Astrocyte (in vitro differentiated cells and primary cell): ENCODE data around the gene UQCC2. TPM values are rescaled to one million over a fixed set of nuclear protein-coding genes. Genes with fewer than 3 reads are reported as not detected.

ENCODE experiments used
- DNase-seq: peaks from one replicate; pipeline ENCODE4 v3.0.0-alpha.2; 2010; ENCODE audit warnings: low read depth
- FAIRE-seq: peaks from 2 replicates; lab custom pipeline; 2011; peaks lifted over from hg19 to GRCh38; lab: Jason Lieb, UNC
- H2AFZ ChIP-seq: 2 replicates; pipeline ENCODE4 v1.6.0; 2012; ENCODE audit warnings: low read depth, low read length, inconsistent platforms
- H3K27ac ChIP-seq: 2 replicates; pipeline ENCODE4 v1.5.1; 2011; ENCODE audit warnings: low read depth, low read length, inconsistent platforms
- H3K27me3 ChIP-seq: 2 replicates; pipeline ENCODE4 v1.6.0; 2011; ENCODE audit warnings: low read length, inconsistent platforms; ENCODE audit not compliant: insufficient read depth
- H3K36me3 ChIP-seq: 2 replicates; pipeline ENCODE4 v1.5.1; 2011; ENCODE audit warnings: low read length, inconsistent platforms; ENCODE audit not compliant: insufficient read depth
- H3K4me1 ChIP-seq: 2 replicates; pipeline ENCODE4 v1.5.1; 2011; ENCODE audit warnings: low read length, inconsistent platforms; ENCODE audit not compliant: insufficient read depth
- H3K4me2 ChIP-seq: 2 replicates; pipeline ENCODE4 v1.6.0; 2012; ENCODE audit warnings: low read length, inconsistent platforms
- H3K4me3 ChIP-seq: 2 replicates; pipeline ENCODE4 v1.5.1; 2011; ENCODE audit warnings: low read depth, mild to moderate bottlenecking, low read length, inconsistent platforms; ENCODE audit not compliant: insufficient read depth
- H3K79me2 ChIP-seq: 2 replicates; pipeline ENCODE4 v1.6.0; 2012; ENCODE audit warnings: mild to moderate bottlenecking, low read length, inconsistent platforms; ENCODE audit not compliant: insufficient read depth
- H3K9ac ChIP-seq: 2 replicates; pipeline ENCODE4 v1.6.0; 2012; ENCODE audit warnings: mild to moderate bottlenecking, low read length, inconsistent platforms
- H3K9me3 ChIP-seq: 2 replicates; pipeline ENCODE4 v1.5.1; 2012; ENCODE audit warnings: low read depth, mild to moderate bottlenecking, low read length, inconsistent platforms; ENCODE audit not compliant: insufficient read depth
- H4K20me1 ChIP-seq: 2 replicates; pipeline ENCODE4 v1.6.0; 2012; ENCODE audit warnings: low read length, inconsistent platforms; ENCODE audit not compliant: insufficient read depth
- H3K27ac Mint-ChIP-seq: one replicate; pipeline ENCODE4 v1.8.0; 2021; ENCODE audit warnings: mild to moderate bottlenecking, mixed read lengths; ENCODE audit not compliant: unreplicated experiment
- H3K27me3 Mint-ChIP-seq: one replicate; pipeline ENCODE4 v1.8.0; 2021; ENCODE audit warnings: low read depth, mixed read lengths; ENCODE audit not compliant: unreplicated experiment
- H3K36me3 Mint-ChIP-seq: one replicate; pipeline ENCODE4 v1.8.0; 2021; ENCODE audit warnings: low read depth, mixed read lengths; ENCODE audit not compliant: unreplicated experiment
- H3K4me1 Mint-ChIP-seq: one replicate; pipeline ENCODE4 v1.8.0; 2021; ENCODE audit warnings: low read depth, mixed read lengths; ENCODE audit not compliant: unreplicated experiment
- H3K4me3 Mint-ChIP-seq: one replicate; pipeline ENCODE4 v1.8.0; 2021; ENCODE audit warnings: mild to moderate bottlenecking, moderate library complexity, mixed read lengths; ENCODE audit not compliant: unreplicated experiment
- H3K9me3 Mint-ChIP-seq: one replicate; pipeline ENCODE4 v1.8.0; 2021; ENCODE audit warnings: mild to moderate bottlenecking, mixed read lengths; ENCODE audit not compliant: unreplicated experiment
- CTCF ChIP-seq: IDR thresholded peaks from 2 replicates; pipeline ENCODE4 v1.5.1; 2011; ENCODE audit warnings: low read depth, mild to moderate bottlenecking, inconsistent platforms, low read length, moderate library complexity; ENCODE audit not compliant: insufficient read depth
- EZH2 ChIP-seq: IDR thresholded peaks from 2 replicates; pipeline ENCODE4 v1.6.1; 2012; ENCODE audit warnings: mild to moderate bottlenecking, low read length, inconsistent platforms; ENCODE audit not compliant: insufficient read depth
- total RNA-seq: library from RNA; stranded (reverse); gene quantifications from 2 replicates; pipeline ENCODE4 v1.2.1, GENCODE V29; 2021

The UQCC2 gene
- total RNA-seq, 1 donor from 2014 or later: 70.2 TPM

GRCh38 chr6:33684983-33685382 lies 26.5 kb downstream of the UQCC2 start:
- Histone ChIP-seq H3K36me3 (no peaks in the 10 kb centered on the region), H3K9me3 (no peaks in the 10 kb centered on the region), H3K4me3 (no peak overlapping the region), H3K79me2 (no peaks in the 10 kb centered on the region), H3K4me1 (peaks cover 6% of the 10 kb centered on the region), H3K27ac (no peak overlapping the region), H4K20me1 (no peaks in the 10 kb centered on the region), H3K9ac (no peak overlapping the region), H3K27me3 (no peaks in the 10 kb centered on the region), H2AFZ (no peak overlapping the region), H3K4me2 (no peak overlapping the region)
- Mint-ChIP-seq H3K27me3 (no peaks in the 10 kb centered on the region), H3K36me3 (peaks cover 23% of the 10 kb centered on the region), H3K4me1 (no peaks in the 10 kb centered on the region), H3K4me3 (no peak overlapping the region), H3K27ac (no peak overlapping the region), H3K9me3 (no peaks in the 10 kb centered on the region)
- FAIRE-seq (no peak), DNase-seq (no peak)
- TF ChIP-seq CTCF: no peak
- no peak for TF ChIP-seq EZH2

GRCh38 chr6:33684428-33684896 lies 27.0 kb downstream of the UQCC2 start:
- no peak for TF ChIP-seq CTCF
- no peak for TF ChIP-seq EZH2
- Histone ChIP-seq H3K4me1 (peaks cover 6% of the 10 kb centered on the region), H3K79me2 (no peaks in the 10 kb centered on the region), H3K4me3 (no peak overlapping the region), H4K20me1 (no peaks in the 10 kb centered on the region), H3K4me2 (no peak overlapping the region), H2AFZ (no peak overlapping the region), H3K27me3 (no peaks in the 10 kb centered on the region), H3K36me3 (no peaks in the 10 kb centered on the region), H3K27ac (no peak overlapping the region), H3K9ac (no peak overlapping the region), H3K9me3 (no peaks in the 10 kb centered on the region)
- H3K4me1 Mint-ChIP-seq: no peaks in the 10 kb centered on the region
- FAIRE-seq: no peak
- DNase-seq: no peak
- no peak overlapping the region for H3K4me3 Mint-ChIP-seq
- H3K9me3 Mint-ChIP-seq: no peaks in the 10 kb centered on the region
- H3K27ac Mint-ChIP-seq: no peak overlapping the region
- H3K27me3 Mint-ChIP-seq: no peaks in the 10 kb centered on the region
- H3K36me3 Mint-ChIP-seq: peaks cover 24% of the 10 kb centered on the region

GRCh38 chr6:33683576-33684427 lies 27.7 kb downstream of the UQCC2 start:
- Mint-ChIP-seq H3K4me3 (no peak overlapping the region), H3K27ac (no peak overlapping the region), H3K4me1 (no peaks in the 10 kb centered on the region), H3K9me3 (no peaks in the 10 kb centered on the region), H3K36me3 (peaks cover 24% of the 10 kb centered on the region), H3K27me3 (no peaks in the 10 kb centered on the region)
- Histone ChIP-seq H3K4me2 (no peak overlapping the region), H3K27ac (no peak overlapping the region), H2AFZ (no peak overlapping the region), H3K9me3 (no peaks in the 10 kb centered on the region), H4K20me1 (no peaks in the 10 kb centered on the region), H3K79me2 (no peaks in the 10 kb centered on the region), H3K27me3 (no peaks in the 10 kb centered on the region), H3K4me1 (peaks cover 6% of the 10 kb centered on the region), H3K36me3 (no peaks in the 10 kb centered on the region), H3K9ac (no peak overlapping the region), H3K4me3 (no peak overlapping the region)
- FAIRE-seq (no peak), DNase-seq (no peak)
- TF ChIP-seq EZH2: no peak
- no peak for TF ChIP-seq CTCF
